NCI-H2196 treated with DMSO at 0.1 percent for 48 hours (cell line): ENCODE data around the gene CD300C.
"Not testable (repeated sequence)": the region's sequence is repeated elsewhere in the genome, so short reads cannot be mapped to it uniquely, and the experiment has no call there.

Experiments used
- DNase-seq: peaks from one replicate; lab custom pipeline; 2025; ENCODE audit not compliant: unreplicated experiment; lab: John Stamatoyannopoulos, UW

Gene CD300C

GRCh38 chr17:74514632-74515334, 31.1 kb downstream of the CD300C start:
- DNase-seq = no peak

DNA sequence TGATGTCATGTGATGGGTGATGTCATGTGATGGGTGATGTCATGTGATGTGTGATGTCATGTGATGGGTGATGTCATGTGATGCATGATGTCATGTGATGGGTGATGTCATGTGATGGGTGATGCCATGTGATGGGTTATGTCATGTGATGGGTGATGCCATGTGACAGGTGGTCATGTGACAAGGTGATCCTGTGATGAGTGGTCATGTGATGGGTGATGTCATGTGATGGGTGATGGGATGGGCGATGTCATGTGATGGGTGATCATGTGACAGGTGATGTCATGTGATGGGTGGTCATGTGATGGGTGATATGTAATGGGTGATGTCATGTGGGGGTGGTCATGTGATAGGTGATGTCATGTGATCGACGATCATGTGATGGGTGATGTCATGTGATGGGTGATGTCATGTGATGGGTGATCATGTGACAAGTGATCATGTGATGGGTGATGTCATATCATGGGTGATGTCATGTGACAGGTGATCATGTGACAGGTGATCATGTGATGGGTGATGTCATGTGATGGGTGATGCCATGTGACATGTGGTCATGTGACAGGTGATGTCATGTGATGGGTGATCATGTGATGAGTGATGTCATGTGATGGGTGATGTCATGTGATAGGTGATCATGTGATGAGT, 31.8 kb downstream of the CD300C start:
- no peak for DNase-seq

DNA sequence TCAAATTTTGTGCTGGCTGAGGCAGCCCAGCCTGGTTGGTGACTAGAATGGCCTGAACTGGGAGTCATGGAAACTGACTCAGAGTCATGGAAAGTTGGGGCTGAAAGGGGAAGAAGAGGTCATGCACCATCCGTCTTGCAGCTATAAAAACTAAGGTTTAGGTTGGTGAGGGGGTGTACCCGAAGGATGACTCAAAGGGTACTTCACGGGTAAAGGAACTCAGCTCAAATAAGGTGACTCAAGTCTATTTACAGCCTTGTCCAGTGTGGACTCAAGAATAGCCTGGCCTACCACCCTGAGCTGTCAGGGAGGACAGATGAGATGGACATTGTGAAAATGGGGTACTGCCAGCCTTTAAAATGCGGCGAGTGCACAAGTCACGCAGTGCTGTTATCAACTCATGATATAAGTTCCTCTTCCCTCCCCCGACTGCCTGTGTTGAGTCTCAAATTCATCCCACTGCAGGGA, 33.3 kb downstream of the CD300C start:
- DNase-seq = no peak

DNA sequence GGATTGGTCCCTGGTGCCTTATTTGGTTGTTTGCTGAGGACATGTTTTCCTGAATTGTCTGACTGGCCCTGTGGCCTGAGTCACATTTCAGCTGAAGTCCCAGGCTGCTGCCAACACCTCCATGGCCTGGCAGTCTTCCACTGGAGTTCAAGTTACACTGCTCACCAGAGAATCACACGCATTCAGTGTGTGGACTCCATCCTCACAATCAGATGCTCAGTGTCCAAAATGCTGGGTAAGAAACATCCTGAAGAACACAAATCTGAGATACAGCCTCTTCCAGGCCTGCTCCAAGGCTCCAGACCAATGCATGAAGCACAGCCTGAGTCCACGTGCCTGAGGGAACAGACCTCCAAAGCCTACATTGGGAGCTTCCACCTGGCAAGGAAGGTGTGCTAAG, 33.9 kb downstream of the CD300C start:
- DNase-seq = peak; percentile 18

GRCh38 chr17:74508156-74508555, 37.8 kb downstream of the CD300C start:
- no peak for DNase-seq

DNA sequence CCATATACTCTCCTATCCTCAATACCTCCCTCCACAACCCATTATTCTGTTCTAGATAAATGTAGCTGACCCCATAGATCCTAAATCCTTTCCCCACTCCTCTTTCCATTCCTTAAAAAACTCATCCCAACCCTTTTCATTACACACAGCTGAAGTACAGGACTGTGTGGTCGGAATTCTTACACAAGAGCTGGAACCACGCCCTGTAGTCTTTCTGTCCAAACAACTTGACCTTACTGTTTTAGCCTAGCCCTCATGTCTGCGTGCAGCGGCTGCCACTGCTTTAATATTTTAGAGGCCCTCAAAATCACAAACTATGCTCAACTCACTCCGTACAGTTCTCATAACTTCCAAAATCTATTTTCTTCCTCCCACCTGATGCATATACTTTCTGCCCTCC, 42.0 kb downstream of the CD300C start:
- not testable (repeated sequence) for DNase-seq

GRCh38 chr17:74502861-74503260, 43.1 kb downstream of the CD300C start:
- DNase-seq = no peak

GRCh38 chr17:74499992-74500391, 45.9 kb downstream of the CD300C start:
- DNase-seq = no peak

DNA sequence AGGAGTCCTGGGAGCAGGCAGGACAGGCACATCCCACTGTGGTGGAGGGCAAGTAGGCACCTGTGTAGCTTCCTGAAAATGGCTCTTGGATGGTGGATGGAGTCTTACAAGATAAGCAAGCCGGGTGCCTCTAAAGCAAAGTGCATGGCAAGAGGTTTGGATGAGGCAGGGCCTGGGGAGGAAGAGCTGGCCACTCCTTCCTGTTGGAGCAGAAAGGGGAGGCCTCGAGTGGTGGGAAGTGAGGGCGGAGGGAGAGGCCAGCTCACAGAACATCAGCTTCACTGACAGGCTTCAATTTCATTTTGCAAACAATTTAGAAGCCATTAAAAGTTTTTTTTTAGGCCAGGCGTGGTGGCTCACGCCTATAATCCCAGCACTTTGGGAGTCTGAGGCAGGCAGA, 48.4 kb downstream of the CD300C start:
- DNase-seq = no peak

- peak; percentile 41 for DNase-seq
These were observed 52.5 kb downstream of the CD300C start for GRCh38 chr17:74493331-74493833.

GRCh38 chr17:74491626-74492025, 54.3 kb downstream of the CD300C start:
- DNase-seq = no peak
